Measurements from ENCODE around the gene DEPDC4. TPM values are rescaled to one million over a fixed set of nuclear protein-coding genes. Genes with fewer than 3 reads are reported as not detected.

DEPDC4 gene
- polyA plus RNA-seq, 2 donors: 0.59 to 0.68 TPM

DNA sequence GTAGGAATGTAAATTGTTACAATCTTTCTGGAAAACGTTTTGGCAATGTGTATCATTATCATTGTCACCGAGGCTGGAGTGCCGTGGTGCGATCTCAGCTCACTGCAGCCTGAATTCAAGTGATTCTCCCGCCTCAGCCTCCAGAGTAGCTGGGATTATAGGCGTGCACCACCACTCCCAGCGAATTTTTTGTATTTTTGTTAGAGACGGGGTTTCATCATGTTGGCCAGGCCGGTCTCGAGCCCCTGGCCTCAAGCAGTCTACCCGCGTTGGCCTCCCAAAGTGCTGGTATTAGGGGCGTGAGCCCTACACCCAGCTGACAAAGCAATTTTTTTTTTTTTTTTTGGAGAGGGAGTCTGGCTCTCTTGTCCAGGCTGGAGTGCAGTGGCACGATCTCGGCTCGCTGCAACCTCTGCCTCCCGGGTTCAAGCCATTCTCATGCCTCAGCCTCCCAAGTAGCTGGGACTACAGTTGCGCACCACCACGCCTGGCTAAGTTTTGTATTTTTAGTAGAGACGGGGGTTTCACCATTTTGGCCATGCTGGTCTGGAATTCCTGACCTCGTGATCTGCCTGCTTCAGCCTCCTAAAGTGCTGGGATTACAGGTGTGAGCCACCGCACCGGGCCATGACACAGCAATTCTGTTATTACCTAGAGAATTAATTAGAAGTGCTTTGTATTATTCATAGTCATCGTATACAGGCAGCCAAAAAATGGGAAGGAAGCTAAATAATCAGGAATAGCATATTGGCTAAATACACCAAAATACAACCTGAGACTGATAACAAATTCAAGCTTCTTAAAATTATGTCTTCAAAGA is 65.1 kb downstream of the DEPDC4 start:
- no peaks in the 10 kb centered on the region for H3K27me3 ChIP-seq (ENCODE audit: control insufficient read depth in 1 of 2, insufficient read depth in 2 of 2, low read length in 2 of 2)
- H3K27ac ChIP-seq (ENCODE audit: low read depth in 2 of 2, low read length in 1 of 2): no peak overlapping the region
- H3K4me3 ChIP-seq (ENCODE audit: low read depth in 1 of 2, low read length in 2 of 2): peak overlapping the region in 1 of 2 donors; percentile 77
- H3K36me3 ChIP-seq (ENCODE audit: control insufficient read depth in 2 of 2, insufficient read depth in 2 of 2, low read length in 1 of 2): no peaks in the 10 kb centered on the region
- no peaks in the 10 kb centered on the region for H3K9me3 ChIP-seq (ENCODE audit: control insufficient read depth in 2 of 2, insufficient read depth in 1 of 2, low read depth in 1 of 2, low read length in 1 of 2)
- H3K4me1 ChIP-seq (ENCODE audit: control insufficient read depth in 2 of 2, insufficient read depth in 2 of 2, low read length in 1 of 2): peaks cover 3 to 5% of the 10 kb centered on the region in 2 donors
- 83 to 84% methylated on average over 24 of the region's 24 CpGs for WGBS, 2 donors

DNA sequence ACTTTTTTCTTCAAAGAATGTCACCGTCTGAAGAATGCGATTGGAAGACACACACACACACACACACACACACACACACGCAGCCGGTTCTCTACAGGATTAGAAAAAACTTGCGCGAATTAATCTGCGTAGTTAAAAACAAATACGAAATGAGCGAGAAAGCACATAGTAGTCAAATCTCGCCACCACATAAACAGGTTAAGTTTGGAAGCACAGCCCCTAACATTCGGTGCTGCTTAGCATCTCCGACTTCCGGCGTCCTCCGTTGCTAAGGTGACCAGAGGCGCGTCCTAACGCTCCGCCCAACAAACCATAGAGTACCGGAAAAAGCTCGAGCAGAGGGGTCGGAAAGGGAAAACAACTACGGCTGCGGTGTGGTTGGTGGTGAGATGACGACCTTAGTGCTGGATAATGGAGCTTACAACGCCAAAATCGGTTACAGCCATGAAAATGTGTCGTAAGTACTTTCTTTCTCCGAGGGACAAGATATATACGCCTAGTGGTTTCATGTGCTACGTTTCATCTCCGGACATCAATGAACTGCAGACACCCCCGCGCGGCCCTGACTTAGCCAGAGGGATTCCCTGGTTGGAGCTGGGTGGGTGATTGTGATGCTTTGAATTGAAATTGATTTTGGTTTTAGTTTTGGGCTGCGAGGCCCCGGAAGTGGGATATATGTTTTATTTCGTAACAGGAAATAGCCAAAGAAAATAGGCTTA is 66.3 kb downstream of the DEPDC4 start, which contains the start of gene ACTR6:
Gene ACTR6 (plus strand): TSS at position 353 of the 719 bp plus-strand sequence. CDS start 37 bp downstream, at position 390.
- Histone ChIP-seq H3K27ac (ENCODE audit: low read depth in 2 of 2, low read length in 1 of 2) (peak within 1 kb of the TSS; percentile 80 to 87), H3K9me3 (ENCODE audit: control insufficient read depth in 2 of 2, insufficient read depth in 1 of 2, low read depth in 1 of 2, low read length in 1 of 2) (no peaks in the 10 kb centered on the region), H3K4me1 (ENCODE audit: control insufficient read depth in 2 of 2, insufficient read depth in 2 of 2, low read length in 1 of 2) (peaks cover 3 to 5% of the 10 kb centered on the region in 2 donors), H3K4me3 (ENCODE audit: low read depth in 1 of 2, low read length in 2 of 2) (peak within 1 kb of the TSS; percentile 68 to 77), H3K36me3 (ENCODE audit: control insufficient read depth in 2 of 2, insufficient read depth in 2 of 2, low read length in 1 of 2) (no peaks in the 10 kb centered on the region), H3K27me3 (ENCODE audit: control insufficient read depth in 1 of 2, insufficient read depth in 2 of 2, low read length in 2 of 2) (no peaks in the 10 kb centered on the region)
- 0% methylated on average over 38 of the region's 38 CpGs for WGBS, 2 donors

DNA sequence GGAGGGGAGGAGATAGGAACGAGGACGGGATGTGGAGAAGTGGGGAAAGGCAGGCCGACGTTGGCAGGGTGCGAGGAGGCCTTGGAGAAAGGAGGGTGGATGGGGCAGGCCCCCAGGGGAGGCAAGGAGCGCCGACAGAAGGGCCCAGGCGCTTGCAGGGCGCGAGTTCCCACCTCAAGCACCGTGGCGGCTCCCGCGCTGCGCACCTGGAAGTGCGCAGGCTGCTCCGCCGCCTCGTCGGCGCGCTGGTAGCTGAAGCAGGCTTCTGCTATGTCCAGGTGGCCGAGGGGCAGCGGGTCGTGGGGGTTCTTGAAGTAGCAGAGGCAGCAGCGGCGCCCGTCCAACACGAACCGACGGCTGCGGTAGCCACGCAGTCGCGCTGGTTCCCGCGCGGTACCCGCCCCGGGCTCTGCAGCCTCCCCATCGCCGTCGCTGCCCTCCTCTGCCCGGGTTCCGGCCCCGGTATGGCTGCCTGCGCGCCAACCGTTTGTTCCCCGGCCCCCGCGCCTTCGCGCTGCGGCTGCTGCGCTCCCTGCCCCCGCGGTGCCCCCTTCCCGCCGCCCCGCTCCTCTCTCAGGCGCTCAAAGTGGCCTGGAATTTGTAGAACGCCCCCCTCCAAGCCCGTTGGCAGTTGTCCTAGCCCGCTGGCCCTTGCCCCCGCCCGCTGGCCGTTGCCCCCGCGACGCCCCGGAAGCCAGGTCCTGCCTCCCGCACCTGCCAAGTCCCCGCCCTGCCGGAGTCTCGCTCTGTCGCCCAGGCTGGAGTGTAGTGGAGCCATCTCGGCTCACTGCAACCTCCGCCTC is 67.3 kb downstream of the DEPDC4 start:
- Histone ChIP-seq H3K36me3 (ENCODE audit: control insufficient read depth in 2 of 2, insufficient read depth in 2 of 2, low read length in 1 of 2) (no peaks in the 10 kb centered on the region), H3K27me3 (ENCODE audit: control insufficient read depth in 1 of 2, insufficient read depth in 2 of 2, low read length in 2 of 2) (no peaks in the 10 kb centered on the region), H3K9me3 (ENCODE audit: control insufficient read depth in 2 of 2, insufficient read depth in 1 of 2, low read depth in 1 of 2, low read length in 1 of 2) (no peaks in the 10 kb centered on the region), H3K27ac (ENCODE audit: low read depth in 2 of 2, low read length in 1 of 2) (peak overlapping the region; percentile 71 to 87), H3K4me1 (ENCODE audit: control insufficient read depth in 2 of 2, insufficient read depth in 2 of 2, low read length in 1 of 2) (peaks cover 3 to 5% of the 10 kb centered on the region in 2 donors), H3K4me3 (ENCODE audit: low read depth in 1 of 2, low read length in 2 of 2) (peak overlapping the region; percentile 68 to 77)
- WGBS, 2 donors: 1% methylated on average over 55 to 79 of the region's 79 CpGs

DNA sequence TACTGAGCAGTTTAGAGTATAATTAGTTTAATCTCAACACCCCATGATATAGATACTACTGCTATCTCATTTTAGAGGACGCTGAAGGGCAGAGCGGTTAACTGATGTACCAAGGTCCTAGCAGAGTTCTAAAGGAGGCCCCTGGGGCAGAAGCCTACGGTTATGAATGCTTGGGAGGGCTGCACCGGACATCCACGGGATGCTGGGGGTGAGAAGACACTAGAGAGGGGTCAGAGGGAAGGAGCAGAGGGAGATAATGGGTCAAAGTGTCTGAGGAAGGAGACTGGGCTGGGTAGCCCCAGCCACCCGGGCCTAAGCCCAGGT is 67.9 kb downstream of the DEPDC4 start:
- Histone ChIP-seq H3K9me3 (ENCODE audit: control insufficient read depth in 2 of 2, insufficient read depth in 1 of 2, low read depth in 1 of 2, low read length in 1 of 2) (no peaks in the 10 kb centered on the region), H3K27me3 (ENCODE audit: control insufficient read depth in 1 of 2, insufficient read depth in 2 of 2, low read length in 2 of 2) (no peaks in the 10 kb centered on the region), H3K27ac (ENCODE audit: low read depth in 2 of 2, low read length in 1 of 2) (no peak overlapping the region), H3K4me3 (ENCODE audit: low read depth in 1 of 2, low read length in 2 of 2) (peak overlapping the region; percentile 68 to 77), H3K36me3 (ENCODE audit: control insufficient read depth in 2 of 2, insufficient read depth in 2 of 2, low read length in 1 of 2) (no peaks in the 10 kb centered on the region), H3K4me1 (ENCODE audit: control insufficient read depth in 2 of 2, insufficient read depth in 2 of 2, low read length in 1 of 2) (peaks cover 3 to 5% of the 10 kb centered on the region in 2 donors)
- WGBS, 2 donors: 36 to 46% methylated on average over 6 of the region's 6 CpGs

DNA sequence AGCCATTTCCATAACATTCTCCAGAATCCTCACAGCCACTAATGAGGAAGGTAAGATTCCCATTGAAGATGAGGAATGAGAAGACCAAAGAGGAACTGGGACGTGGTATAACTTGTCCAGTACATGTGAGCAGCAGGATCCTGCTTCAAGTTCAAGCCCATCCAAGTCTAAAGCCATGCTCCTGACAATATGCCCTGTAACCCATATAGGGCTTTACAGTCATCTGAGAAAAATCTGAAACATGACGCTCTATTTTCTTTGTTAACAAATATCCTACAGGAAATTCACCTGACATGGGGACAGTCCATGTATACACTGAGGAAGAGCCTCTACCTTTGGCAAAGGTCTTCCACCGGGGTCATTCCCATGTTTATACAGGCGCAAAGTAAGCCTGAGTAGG is 69.4 kb downstream of the DEPDC4 start:
- Histone ChIP-seq H3K4me3 (ENCODE audit: low read depth in 1 of 2, low read length in 2 of 2) (no peak overlapping the region), H3K27ac (ENCODE audit: low read depth in 2 of 2, low read length in 1 of 2) (no peak overlapping the region), H3K36me3 (ENCODE audit: control insufficient read depth in 2 of 2, insufficient read depth in 2 of 2, low read length in 1 of 2) (no peaks in the 10 kb centered on the region), H3K4me1 (ENCODE audit: control insufficient read depth in 2 of 2, insufficient read depth in 2 of 2, low read length in 1 of 2) (peaks cover 3 to 5% of the 10 kb centered on the region in 2 donors), H3K27me3 (ENCODE audit: control insufficient read depth in 1 of 2, insufficient read depth in 2 of 2, low read length in 2 of 2) (no peaks in the 10 kb centered on the region), H3K9me3 (ENCODE audit: control insufficient read depth in 2 of 2, insufficient read depth in 1 of 2, low read depth in 1 of 2, low read length in 1 of 2) (no peaks in the 10 kb centered on the region)
- WGBS, 2 donors: 77 to 85% methylated on average over 4 of the region's 4 CpGs

DNA sequence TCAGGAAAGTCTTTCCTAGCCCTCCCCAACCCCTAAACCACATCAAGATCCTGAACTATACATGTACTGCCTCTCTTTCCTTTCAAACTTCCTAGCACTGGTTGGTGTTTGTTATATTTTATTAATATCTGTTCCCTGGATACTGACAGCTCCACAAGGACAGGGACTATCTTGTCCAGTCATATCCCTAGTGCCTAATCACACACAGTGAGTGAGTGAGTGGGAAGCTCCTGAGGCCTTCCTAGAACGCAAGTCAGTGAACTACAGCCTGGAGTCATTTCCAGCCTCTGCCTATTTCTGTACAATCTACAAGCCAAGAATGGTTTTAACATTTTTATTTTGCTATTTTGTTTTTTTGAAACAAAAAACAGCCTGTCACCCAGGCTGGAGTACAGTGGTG is 73.8 kb downstream of the DEPDC4 start:
- Histone ChIP-seq H3K9me3 (ENCODE audit: control insufficient read depth in 2 of 2, insufficient read depth in 1 of 2, low read depth in 1 of 2, low read length in 1 of 2) (no peaks in the 10 kb centered on the region), H3K4me1 (ENCODE audit: control insufficient read depth in 2 of 2, insufficient read depth in 2 of 2, low read length in 1 of 2) (peaks cover 0 to 3% of the 10 kb centered on the region in 2 donors), H3K4me3 (ENCODE audit: low read depth in 1 of 2, low read length in 2 of 2) (no peak overlapping the region), H3K27me3 (ENCODE audit: control insufficient read depth in 1 of 2, insufficient read depth in 2 of 2, low read length in 2 of 2) (no peaks in the 10 kb centered on the region), H3K36me3 (ENCODE audit: control insufficient read depth in 2 of 2, insufficient read depth in 2 of 2, low read length in 1 of 2) (peaks cover 0 to 8% of the 10 kb centered on the region in 2 donors), H3K27ac (ENCODE audit: low read depth in 2 of 2, low read length in 1 of 2) (no peak overlapping the region)
- 93 to 100% methylated on average over 1 of the region's 1 CpG for WGBS, 2 donors

Other genes starting within 250 kb of the DEPDC4 start
- gene BLTP3B, start 124.2 kb downstream of the DEPDC4 start, polyA plus RNA-seq: 1 to 10 TPM; 2.3 to 4.2 TPM
- gene ACTR6, start 66.3 kb downstream of the DEPDC4 start, polyA plus RNA-seq: 10 to 100 TPM; 11.5 to 14.2 TPM
- 10 to 100 TPM; 10.3 to 13.7 TPM for gene SCYL2, start 98 bp upstream of the DEPDC4 start, polyA plus RNA-seq
- not detected for gene SLC17A8, start 90.0 kb upstream of the DEPDC4 start, polyA plus RNA-seq
- gene NR1H4, start 206.8 kb upstream of the DEPDC4 start, polyA plus RNA-seq: under 1 TPM; 0.04 to 0.08 TPM

All from esophagus (tissue), 2 donors.